BJ (cell line): ENCODE results near the gene MPC1L. TPM values are rescaled to one million over a fixed set of nuclear protein-coding genes. Genes with fewer than 3 reads are reported as not detected.

Experiments
- CTCF ChIA-PET: fragments of 350-600 bp; formaldehyde crosslinking; extraction: SDS; loops from one replicate; lab custom pipeline; 2021; ENCODE audit warnings: antibody characterized with exemption, inconsistent platforms; lab: Yijun Ruan, JAX
- POLR2A ChIA-PET: fragments of 300-600 bp; sonication (Branson Sonifier 250); formaldehyde crosslinking; extraction: SDS; loops from one replicate; lab custom pipeline; 2021; ENCODE audit warnings: antibody characterized with exemption; lab: Charles Lee
- DNase-seq: peaks from one replicate; pipeline ENCODE4 v3.0.0-alpha.2; 2011; ENCODE audit warnings: low read depth
- H3K27me3 ChIP-seq: 2 replicates; pipeline ENCODE4 v1.6.0; 2011; ENCODE audit warnings: low read length; ENCODE audit not compliant: control insufficient read depth, insufficient read depth
- H3K36me3 ChIP-seq: 2 replicates; pipeline ENCODE4 v1.5.1; 2011; ENCODE audit warnings: low read length; ENCODE audit not compliant: control insufficient read depth, insufficient read depth
- H3K4me3 ChIP-seq: 2 replicates; pipeline ENCODE4 v1.5.1; 2011; ENCODE audit warnings: low read depth, mild to moderate bottlenecking, control low read depth, low read length
- CTCF ChIP-seq: IDR thresholded peaks from 2 replicates; pipeline ENCODE4 v1.5.1; 2011; ENCODE audit warnings: low read depth, mild to moderate bottlenecking, control low read depth, inconsistent platforms, low read length, moderate library complexity; ENCODE audit not compliant: insufficient read depth
- polyA plus RNA-seq: library from polyadenylated mRNA; depleted of rRNA; stranded (reverse); fragments of >200 nt; gene quantifications from 2 replicates; pipeline ENCODE4 v1.2.3, GENCODE V29; 2011

The MPC1L gene
- polyA plus RNA-seq, 1 experiment: not detected

- TF ChIP-seq CTCF: no peak
- CTCF ChIA-PET: no interaction called here
- no peak for DNase-seq
- POLR2A ChIA-PET: no interaction called here
- no peak overlapping the region for H3K4me3 ChIP-seq
- H3K36me3 ChIP-seq: no peaks in the 10 kb centered on the region
- H3K27me3 ChIP-seq: no peaks in the 10 kb centered on the region
These were observed 619 bp upstream of the MPC1L start for GRCh38 chrX:40622479-40623138.

GRCh38 chrX:40623665-40624064 is 437 bp downstream of the MPC1L start:
- no peak for TF ChIP-seq CTCF
- no peaks in the 10 kb centered on the region for H3K27me3 ChIP-seq
- CTCF ChIA-PET: no interaction called here
- H3K4me3 ChIP-seq: no peak overlapping the region
- no peak for DNase-seq
- no peaks in the 10 kb centered on the region; the same call in 1 of the 2 replicates for H3K36me3 ChIP-seq
- POLR2A ChIA-PET: no interaction called here

GRCh38 chrX:40625294-40625693 is 2.1 kb downstream of the MPC1L start:
- Histone ChIP-seq H3K27me3 (no peaks in the 10 kb centered on the region), H3K4me3 (no peak overlapping the region), H3K36me3 (peaks cover under 1% of the 10 kb centered on the region)
- CTCF ChIA-PET: no interaction called here
- POLR2A ChIA-PET: no interaction called here
- no peak for TF ChIP-seq CTCF
- DNase-seq: no peak

GRCh38 chrX:40628506-40628905 is 5.3 kb downstream of the MPC1L start:
- TF ChIP-seq CTCF: no peak
- CTCF ChIA-PET: interaction anchor here (1.1 kb wide), 1 partner anchor 84 kb away, joined by 3 read pairs; no protein-coding TSS in a partner anchor
- Histone ChIP-seq H3K4me3 (no peak overlapping the region), H3K36me3 (peaks cover 6% of the 10 kb centered on the region), H3K27me3 (no peaks in the 10 kb centered on the region)
- DNase-seq: no peak
- POLR2A ChIA-PET: no interaction called here

- H3K4me3 ChIP-seq: no peak overlapping the region
- POLR2A ChIA-PET: no interaction called here
- TF ChIP-seq CTCF: no peak
- CTCF ChIA-PET: no interaction called here
- no peak for DNase-seq
- H3K27me3 ChIP-seq: no peaks in the 10 kb centered on the region
- H3K36me3 ChIP-seq: peaks cover 6% of the 10 kb centered on the region
These were observed 9.0 kb downstream of the MPC1L start for GRCh38 chrX:40632199-40632598.
